Central memory CD8-positive, alpha-beta T cell (primary cell): ENCODE measurements around the gene FBXO47.
A peak's percentile ranks its signal among the peaks of the same experiment; 100 is the strongest.

Source experiments
- ATAC-seq: fragments of 150-1000 bp; cut with Tn5 transposase; replicated peaks from 2 replicates; pipeline ENCODE4 v1.10.0; 2022; ENCODE audit warnings: mild to moderate bottlenecking, moderate FRiP score, moderate number of reproducible peaks; ENCODE audit not compliant: poor library complexity, severe bottlenecking; ENCODE audit errors: extremely low read depth
- DNase-seq, 2 donors: peaks; one replicate each; pipeline ENCODE4 v3.0.0; 2021; ENCODE audit warnings: low spot score in 2 of 2
- H3K27ac Mint-ChIP-seq: one replicate; pipeline ENCODE4 v1.8.0; 2022; ENCODE audit warnings: low read depth, mild to moderate bottlenecking, moderate library complexity, mixed read lengths
- H3K27me3 Mint-ChIP-seq: one replicate; pipeline ENCODE4 v1.8.0; 2022; ENCODE audit warnings: mixed read lengths
- H3K36me3 Mint-ChIP-seq: one replicate; pipeline ENCODE4 v1.8.0; 2022; ENCODE audit warnings: mild to moderate bottlenecking, moderate library complexity, mixed read lengths; ENCODE audit not compliant: insufficient read depth
- H3K4me1 Mint-ChIP-seq: one replicate; pipeline ENCODE4 v1.8.0; 2022; ENCODE audit warnings: mixed read lengths
- H3K4me3 Mint-ChIP-seq: one replicate; pipeline ENCODE4 v1.8.0; 2022; ENCODE audit warnings: mild to moderate bottlenecking, moderate library complexity, mixed read lengths
- H3K9me3 Mint-ChIP-seq: one replicate; pipeline ENCODE4 v1.8.0; 2022; ENCODE audit warnings: mixed read lengths

The FBXO47 gene

GRCh38 chr17:38903404-38903803 is 63.8 kb downstream of the FBXO47 start:
- Mint-ChIP-seq H3K27ac (peak overlapping the region; percentile 19), H3K4me1 (peaks cover 41% of the 10 kb centered on the region)

DNA sequence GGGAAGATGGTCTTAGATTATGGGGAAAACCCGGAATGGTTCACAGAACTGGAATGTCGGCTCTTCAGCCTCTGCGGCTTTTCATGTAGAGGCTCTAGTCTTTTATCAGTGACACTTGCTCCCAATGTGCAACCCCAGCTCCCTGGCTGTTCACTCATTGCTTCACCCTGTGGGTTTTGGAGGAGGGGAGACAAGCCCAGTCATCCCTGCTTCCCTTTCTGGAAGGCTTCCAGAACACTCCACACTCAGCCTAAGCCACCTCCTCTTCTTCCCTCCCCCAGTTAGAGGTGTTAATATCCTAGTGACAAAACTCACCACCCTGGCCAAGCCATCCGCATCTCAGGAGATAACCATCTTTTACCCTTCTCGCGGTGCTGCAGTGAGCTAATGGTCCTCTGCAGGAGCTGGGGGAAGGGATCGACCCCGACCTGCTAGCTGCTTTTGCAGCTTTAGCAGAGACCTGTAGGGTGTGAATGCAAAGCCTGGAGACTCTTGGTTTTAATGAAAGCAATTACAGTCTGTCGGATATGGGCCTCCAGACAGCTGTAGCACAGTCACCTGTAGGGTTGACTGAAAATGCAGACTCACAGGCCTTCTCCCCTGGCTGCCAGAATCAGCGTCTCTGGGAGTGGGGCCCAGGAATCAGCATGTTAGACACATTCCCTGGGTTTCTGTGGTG is 66.1 kb downstream of the FBXO47 start:
- H3K27ac Mint-ChIP-seq: peak overlapping the region; percentile 84
- H3K4me3 Mint-ChIP-seq: peak overlapping the region; percentile 72
- peaks cover 49% of the 10 kb centered on the region for H3K36me3 Mint-ChIP-seq
- no peaks in the 10 kb centered on the region for H3K9me3 Mint-ChIP-seq
- H3K4me1 Mint-ChIP-seq: peaks cover 48% of the 10 kb centered on the region
- no peaks in the 10 kb centered on the region for H3K27me3 Mint-ChIP-seq
- ATAC-seq: peak; percentile 67
- peak; percentile 41 to 78 for DNase-seq

More at GRCh38 chr17:38903404-38903803, 63.8 kb downstream of the FBXO47 start:
- DNase-seq (no peak), ATAC-seq (no peak)
- Mint-ChIP-seq H3K4me3 (peak overlapping the region; percentile 72), H3K27me3 (no peaks in the 10 kb centered on the region), H3K9me3 (no peaks in the 10 kb centered on the region), H3K36me3 (peaks cover 42% of the 10 kb centered on the region)

DNA sequence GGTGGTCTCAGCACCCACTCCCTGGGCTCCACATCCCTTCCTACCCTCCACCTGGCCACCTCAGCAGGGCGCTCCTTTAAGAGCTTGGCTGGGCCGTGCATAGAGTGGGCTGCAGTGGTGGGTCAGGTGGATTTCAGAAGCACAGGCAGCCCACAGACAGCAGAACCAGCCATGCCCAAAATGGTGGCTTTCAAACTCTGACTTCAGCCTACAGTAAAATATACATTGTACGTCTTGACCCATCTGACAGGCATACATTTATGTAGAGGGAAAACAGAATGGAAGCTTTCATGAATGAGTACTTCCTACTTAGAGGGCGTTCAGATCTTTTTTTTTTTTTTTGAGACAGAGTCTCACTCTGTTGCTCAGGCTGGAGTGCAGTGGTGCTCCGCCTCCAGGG is 67.8 kb downstream of the FBXO47 start:
- Mint-ChIP-seq H3K9me3 (no peaks in the 10 kb centered on the region), H3K4me1 (peaks cover 55% of the 10 kb centered on the region)
- ATAC-seq: no peak

GRCh38 chr17:38898812-38899348 is 68.3 kb downstream of the FBXO47 start:
- peaks cover 60% of the 10 kb centered on the region for H3K4me1 Mint-ChIP-seq
- peak; percentile 76 for ATAC-seq

More for the DNA sequence above, 67.8 kb downstream of the FBXO47 start:
- Mint-ChIP-seq H3K4me3 (peak overlapping the region; percentile 77), H3K27ac (peak overlapping the region; percentile 95), H3K27me3 (no peaks in the 10 kb centered on the region), H3K36me3 (peaks cover 43% of the 10 kb centered on the region)
- no peak for DNase-seq

DNA sequence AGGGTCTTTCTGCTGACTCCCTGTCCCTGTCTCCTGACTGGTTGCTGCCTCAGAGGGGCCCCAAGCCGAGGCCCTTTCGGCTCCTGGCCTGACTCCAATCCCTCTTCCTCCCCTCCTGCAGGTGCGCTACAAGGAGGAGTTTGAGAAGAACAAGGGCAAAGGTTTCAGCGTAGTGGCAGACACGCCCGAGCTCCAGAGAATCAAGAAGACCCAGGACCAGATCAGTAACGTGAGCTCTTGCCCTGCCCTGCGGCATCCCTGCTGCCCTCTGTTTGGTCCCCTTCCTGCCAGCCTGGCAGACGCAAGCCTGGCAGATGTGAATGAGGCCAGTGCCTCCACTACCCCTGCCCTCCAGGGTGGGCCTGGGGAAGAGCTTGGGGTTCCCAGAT is 68.9 kb downstream of the FBXO47 start:
- DNase-seq (peak in 1 of 2 donors; percentile 20), ATAC-seq (peak; percentile 8)
- peaks cover 61% of the 10 kb centered on the region for H3K4me1 Mint-ChIP-seq
- H3K36me3 Mint-ChIP-seq: peaks cover 44% of the 10 kb centered on the region
- H3K27me3 Mint-ChIP-seq: no peaks in the 10 kb centered on the region
- peak overlapping the region; percentile 95 for H3K27ac Mint-ChIP-seq
- H3K4me3 Mint-ChIP-seq: peak overlapping the region; percentile 77
- H3K9me3 Mint-ChIP-seq: no peaks in the 10 kb centered on the region

More at GRCh38 chr17:38898812-38899348, 68.3 kb downstream of the FBXO47 start:
- Mint-ChIP-seq H3K4me3 (peak overlapping the region; percentile 77), H3K9me3 (no peaks in the 10 kb centered on the region), H3K27me3 (no peaks in the 10 kb centered on the region), H3K27ac (peak overlapping the region; percentile 95), H3K36me3 (peaks cover 42% of the 10 kb centered on the region)
- peak; percentile 60 to 81 for DNase-seq

DNA sequence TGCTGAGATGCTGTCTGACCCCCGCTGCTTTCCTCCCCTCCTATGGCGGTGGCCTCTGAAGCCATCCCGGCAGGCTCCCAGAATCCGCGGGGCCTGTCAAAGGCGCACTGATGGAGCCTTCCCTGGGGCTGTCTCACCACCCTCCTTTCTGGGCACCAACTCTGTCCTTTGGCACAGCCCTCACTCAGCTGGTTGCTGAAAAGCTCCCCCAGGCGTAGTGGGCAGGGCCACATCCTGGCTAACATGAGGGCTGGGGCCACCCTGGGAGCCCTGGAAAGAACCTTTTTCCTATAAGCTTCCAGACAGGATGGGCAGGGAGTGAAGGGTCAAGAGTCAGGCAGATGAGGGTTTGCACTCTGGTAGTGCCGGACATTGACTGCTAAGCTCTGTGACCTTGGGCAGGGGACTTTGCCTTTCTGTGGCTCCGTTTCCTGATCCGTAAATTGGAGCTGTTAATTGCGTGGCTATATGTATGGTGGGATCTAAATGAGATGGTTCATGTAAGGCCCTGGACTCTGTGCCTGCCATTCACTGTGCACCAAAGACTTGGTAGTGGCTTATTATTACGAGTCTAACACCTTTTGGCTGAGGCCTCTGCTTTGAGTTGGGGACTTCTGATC is 69.4 kb downstream of the FBXO47 start:
- ATAC-seq (no peak), DNase-seq (no peak)
- peak overlapping the region; percentile 95 for H3K27ac Mint-ChIP-seq
- H3K9me3 Mint-ChIP-seq: no peaks in the 10 kb centered on the region
- H3K27me3 Mint-ChIP-seq: no peaks in the 10 kb centered on the region
- peak overlapping the region; percentile 77 for H3K4me3 Mint-ChIP-seq
- H3K4me1 Mint-ChIP-seq: peaks cover 59% of the 10 kb centered on the region
- H3K36me3 Mint-ChIP-seq: peaks cover 47% of the 10 kb centered on the region

DNA sequence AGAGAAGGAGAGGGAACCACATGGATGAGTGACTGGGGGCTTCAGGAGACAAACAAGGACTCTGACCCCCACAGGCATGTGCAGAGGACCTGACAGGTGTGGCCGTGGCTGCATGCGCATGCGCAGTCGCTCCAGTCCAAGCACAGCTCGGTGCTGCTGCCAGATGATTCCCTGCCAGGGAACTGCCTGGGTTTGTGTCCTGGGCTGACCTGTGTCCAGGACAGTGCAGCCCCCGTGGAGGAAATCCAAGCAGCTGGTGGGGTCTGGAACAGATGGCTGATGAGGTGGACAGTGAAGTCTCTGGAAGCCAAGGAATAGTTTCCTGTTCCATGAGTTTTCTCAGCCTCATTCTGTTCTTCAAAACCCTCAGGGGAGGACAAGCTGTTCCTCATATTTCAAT is 70.0 kb downstream of the FBXO47 start:
- no peak for DNase-seq
- Mint-ChIP-seq H3K4me1 (peaks cover 64% of the 10 kb centered on the region), H3K36me3 (peaks cover 48% of the 10 kb centered on the region), H3K4me3 (peak overlapping the region; percentile 77), H3K9me3 (no peaks in the 10 kb centered on the region), H3K27ac (peak overlapping the region; percentile 95), H3K27me3 (no peaks in the 10 kb centered on the region)
- ATAC-seq: no peak

DNA sequence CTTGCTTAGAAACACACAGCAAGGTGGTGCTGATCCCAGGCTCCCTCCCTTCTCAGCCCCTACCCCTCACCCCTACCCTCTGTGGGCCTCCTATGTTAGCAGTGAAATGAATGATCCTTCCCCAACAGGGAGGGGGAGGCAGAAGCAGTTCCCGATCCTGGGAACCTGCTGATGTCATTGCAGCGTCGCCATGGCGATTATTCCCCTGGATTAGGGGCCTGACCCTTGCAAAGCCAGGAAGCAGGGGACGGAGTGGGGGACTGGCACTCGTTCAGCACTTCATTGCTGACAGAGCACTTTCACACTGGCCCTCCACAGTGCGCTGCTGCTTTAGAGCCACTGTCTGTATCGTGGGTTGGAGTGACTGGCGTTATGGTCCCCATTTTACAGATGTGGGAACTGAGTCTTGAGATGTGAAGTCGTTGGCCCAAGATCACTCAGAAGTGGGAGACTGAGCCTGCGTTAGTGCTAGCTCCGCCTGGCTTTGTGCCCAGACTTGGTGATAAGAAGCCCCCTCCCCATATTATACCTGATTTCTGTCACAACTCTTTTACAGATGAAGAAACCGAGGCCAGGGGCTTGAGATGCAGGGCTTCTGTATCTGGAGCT is 70.8 kb downstream of the FBXO47 start:
- H3K36me3 Mint-ChIP-seq: peaks cover 50% of the 10 kb centered on the region
- no peaks in the 10 kb centered on the region for H3K27me3 Mint-ChIP-seq
- ATAC-seq: no peak
- peaks cover 72% of the 10 kb centered on the region for H3K4me1 Mint-ChIP-seq
- H3K4me3 Mint-ChIP-seq: peak overlapping the region; percentile 29
- peak overlapping the region; percentile 65 for H3K27ac Mint-ChIP-seq
- DNase-seq: no peak
- no peaks in the 10 kb centered on the region for H3K9me3 Mint-ChIP-seq

GRCh38 chr17:38894276-38894675 is 72.9 kb downstream of the FBXO47 start:
- ATAC-seq (no peak), DNase-seq (no peak)
- peak overlapping the region; percentile 67 for H3K27ac Mint-ChIP-seq
- no peaks in the 10 kb centered on the region for H3K27me3 Mint-ChIP-seq
- peaks cover 81% of the 10 kb centered on the region for H3K4me1 Mint-ChIP-seq
- no peaks in the 10 kb centered on the region for H3K9me3 Mint-ChIP-seq
- peaks cover 57% of the 10 kb centered on the region for H3K36me3 Mint-ChIP-seq
- peak overlapping the region; percentile 73 for H3K4me3 Mint-ChIP-seq

- Mint-ChIP-seq H3K9me3 (no peaks in the 10 kb centered on the region), H3K36me3 (peaks cover 52% of the 10 kb centered on the region), H3K27ac (peak overlapping the region; percentile 67), H3K4me1 (peaks cover 81% of the 10 kb centered on the region), H3K4me3 (peak overlapping the region; percentile 73), H3K27me3 (no peaks in the 10 kb centered on the region)
- ATAC-seq: peak; percentile 12
- DNase-seq: no peak
Observed at GRCh38 chr17:38893607-38894006, 73.6 kb downstream of the FBXO47 start.

DNA sequence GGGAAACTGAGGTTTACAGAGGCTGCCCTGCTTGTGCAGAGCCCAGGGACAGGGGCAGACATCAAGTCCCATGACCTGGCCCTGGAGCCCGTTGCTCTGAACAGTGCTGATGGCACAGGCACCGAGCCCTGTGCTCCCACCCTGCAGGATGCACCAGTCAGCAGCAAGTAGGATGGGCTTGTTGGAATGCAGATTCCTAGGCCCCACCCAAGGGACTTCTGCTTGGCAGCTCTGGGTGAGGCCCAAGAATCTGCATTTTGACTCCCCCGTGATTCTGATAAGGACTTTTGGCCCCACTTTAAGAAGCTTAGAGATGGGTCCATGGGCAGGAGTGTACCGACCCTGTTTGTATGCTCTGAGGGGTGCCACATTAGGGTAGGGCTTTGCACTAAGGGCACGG is 74.1 kb downstream of the FBXO47 start:
- peaks cover 80% of the 10 kb centered on the region for H3K4me1 Mint-ChIP-seq
- no peaks in the 10 kb centered on the region for H3K9me3 Mint-ChIP-seq
- ATAC-seq (no peak), DNase-seq (no peak)
- no peaks in the 10 kb centered on the region for H3K27me3 Mint-ChIP-seq
- H3K27ac Mint-ChIP-seq: peak overlapping the region; percentile 67
- peaks cover 53% of the 10 kb centered on the region for H3K36me3 Mint-ChIP-seq
- peak overlapping the region; percentile 73 for H3K4me3 Mint-ChIP-seq

- peak overlapping the region; percentile 73 for H3K4me3 Mint-ChIP-seq
- H3K36me3 Mint-ChIP-seq: peaks cover 53% of the 10 kb centered on the region
- H3K9me3 Mint-ChIP-seq: no peaks in the 10 kb centered on the region
- H3K4me1 Mint-ChIP-seq: peaks cover 79% of the 10 kb centered on the region
- DNase-seq: no peak
- no peak for ATAC-seq
- peak overlapping the region; percentile 90 for H3K27ac Mint-ChIP-seq
- no peaks in the 10 kb centered on the region for H3K27me3 Mint-ChIP-seq
Observed at GRCh38 chr17:38892620-38893019, 74.6 kb downstream of the FBXO47 start.
